Measurements from ENCODE around the gene ALPP.

ALPP gene

GRCh38 chr2:232431705-232432590 lies 53.4 kb downstream of the ALPP start:
- no peak for DNase-seq
